A549 (cell line): Measurements from ENCODE around the gene EPN2. TPM values are rescaled to one million over a fixed set of nuclear protein-coding genes. Genes with fewer than 3 reads are reported as not detected.
A peak's percentile ranks its signal among the peaks of the same experiment; 100 is the strongest.

Experiments used
- ATAC-seq, 2 experiments: fragments of 200-7000 bp in 1 of 2; fragments of >200 bp in 1 of 2; cut with Nextera tagmentation in 1 of 2; cut with Tn5 transposase in 1 of 2; 3 replicates each; pipeline versions ENCODE4 v1.8.0 to v1.9.1; 2018 to 2020; ENCODE audit warnings: mild to moderate bottlenecking in 1 of 2, moderate library complexity in 1 of 2
- CTCF ChIA-PET: fragments of 300-600 bp; sonication (Branson Sonifier 250); formaldehyde crosslinking; extraction: SDS; loops from one replicate; lab custom pipeline; 2021; ENCODE audit warnings: antibody characterized with exemption, inconsistent platforms; lab: Yijun Ruan, JAX
- POLR2A ChIA-PET: fragments of 350-600 bp; formaldehyde crosslinking; extraction: SDS; loops from one replicate; lab custom pipeline; 2021; ENCODE audit warnings: antibody characterized with exemption, inconsistent platforms; lab: Yijun Ruan, JAX
- DNase-seq, 2 experiments: peaks; one replicate each; pipeline versions ENCODE4 v3.0.0 to v3.0.0-alpha.2; 2011 to 2016; ENCODE audit warnings: low read depth in 1 of 2, low spot score in 1 of 2
- FAIRE-seq: peaks from 2 replicates; lab custom pipeline; 2011; peaks lifted over from hg19 to GRCh38; lab: Jason Lieb, UNC
- H3K27ac ChIP-seq, 2 experiments: fragments of >200 bp; sonication (Bioruptor Twin); formaldehyde crosslinking; 3 replicates each; pipeline ENCODE4 v1.5.1; 2016 to 2017
- H3K4me1 ChIP-seq: fragments of >200 bp; sonication (Bioruptor Twin); formaldehyde crosslinking; 3 replicates; pipeline ENCODE4 v1.6.1; 2016
- H3K4me2 ChIP-seq: fragments of >200 bp; sonication (Bioruptor Twin); formaldehyde crosslinking; 3 replicates; pipeline ENCODE4 v1.6.1; 2016
- H3K4me3 ChIP-seq: fragments of >200 bp; sonication (Bioruptor Twin); formaldehyde crosslinking; 3 replicates; pipeline ENCODE4 v1.5.1; 2016
- H3K9me3 ChIP-seq: fragments of >200 bp; sonication (Bioruptor Twin); formaldehyde crosslinking; 3 replicates; pipeline ENCODE4 v1.6.1; 2016
- BHLHE40 ChIP-seq: IDR thresholded peaks from 2 replicates; pipeline ENCODE4 v1.6.1; 2012; ENCODE audit warnings: low read depth, low read length, inconsistent platforms
- CBX2 ChIP-seq: fragments of 200-600 bp; sonication (generic); IDR thresholded peaks from 2 replicates; pipeline ENCODE4 v1.6.1; 2016; ENCODE audit warnings: low read depth, mild to moderate bottlenecking, borderline replicate concordance
- EHF ChIP-seq: fragments of 250-450 bp; sonication (Bioruptor Pico); IDR thresholded peaks from 2 replicates; pipeline ENCODE4 v1.5.0; 2020; ENCODE audit warnings: mild to moderate bottlenecking
- EHMT2 ChIP-seq: fragments of 200-600 bp; sonication (generic); IDR thresholded peaks from 2 replicates; pipeline ENCODE4 v1.6.1; 2016; ENCODE audit warnings: antibody characterized with exemption, low read depth, mild to moderate bottlenecking, moderate library complexity
- FOSB ChIP-seq: fragments of 250-450 bp; sonication (Bioruptor Pico); IDR thresholded peaks from 2 replicates; pipeline ENCODE4 v1.5.0; 2020; ENCODE audit warnings: mild to moderate bottlenecking, moderate library complexity
- HDAC2 ChIP-seq: fragments of 200-600 bp; sonication (generic); IDR thresholded peaks from 2 replicates; pipeline ENCODE4 v1.6.1; 2016
- HES2 ChIP-seq: fragments of >200 bp; sonication (Bioruptor Twin); formaldehyde crosslinking; IDR thresholded peaks from 2 replicates; pipeline ENCODE4 v1.6.1; 2016
- HEYL ChIP-seq: fragments of 250-450 bp; sonication (Bioruptor Pico); IDR thresholded peaks from 2 replicates; pipeline ENCODE4 v1.8.0; 2021; ENCODE audit warnings: mild to moderate bottlenecking, moderate library complexity
- HOXB5 ChIP-seq: fragments of 250-450 bp; sonication (Bioruptor Pico); IDR thresholded peaks from 2 replicates; pipeline ENCODE4 v1.5.0; 2020; ENCODE audit warnings: mild to moderate bottlenecking, moderate library complexity
- JUN ChIP-seq, 2 experiments: fragments of >200 bp; sonication (Bioruptor Twin); formaldehyde crosslinking; IDR thresholded peaks; 2 replicates in 1 of 2; 3 replicates in 1 of 2; pipeline ENCODE4 v1.6.1; 2016 to 2017
- JUNB ChIP-seq: fragments of >200 bp; sonication (Bioruptor Twin); formaldehyde crosslinking; IDR thresholded peaks from 2 replicates; pipeline ENCODE4 v1.6.1; 2016
- KDM5A ChIP-seq: fragments of 200-600 bp; sonication (generic); IDR thresholded peaks from 2 replicates; pipeline ENCODE4 v1.6.1; 2016; ENCODE audit warnings: antibody characterized with exemption, mild to moderate bottlenecking
- MAFK ChIP-seq: fragments of 450-650 bp; IDR thresholded peaks from 2 replicates; pipeline ENCODE4 v1.6.1; 2014; ENCODE audit not compliant: partially characterized antibody
- MAZ ChIP-seq: fragments of 150-350 bp; IDR thresholded peaks from 2 replicates; pipeline ENCODE4 v1.6.1; 2014; ENCODE audit warnings: antibody characterized with exemption, low read depth, low read length, borderline replicate concordance
- MYC ChIP-seq: IDR thresholded peaks from 2 replicates; pipeline ENCODE4 v1.6.1; 2012; ENCODE audit warnings: mild to moderate bottlenecking, inconsistent platforms, low read length, improper control_type of control experiment, borderline replicate concordance
- NFE2L2 ChIP-seq: fragments of 150-350 bp; conservative IDR thresholded peaks from 2 replicates; pipeline ENCODE4 v1.6.1; 2014; ENCODE audit warnings: low read length
- PHF8 ChIP-seq: fragments of 200-600 bp; sonication (generic); IDR thresholded peaks from 2 replicates; pipeline ENCODE4 v1.6.1; 2016; ENCODE audit warnings: low read depth, mild to moderate bottlenecking, antibody characterized with exemption, moderate library complexity, borderline replicate concordance
- POLR2A ChIP-seq: IDR thresholded peaks from 2 replicates; pipeline ENCODE4 v1.6.1; 2012; ENCODE audit warnings: mild to moderate bottlenecking, low read length
- RAD21 ChIP-seq, 2 experiments: fragments of >200 bp in 1 of 2; sonication (Bioruptor Twin) in 1 of 2; formaldehyde crosslinking in 1 of 2; IDR thresholded peaks in 1 of 2; conservative IDR thresholded peaks in 1 of 2; 2 replicates in 1 of 2; 3 replicates in 1 of 2; pipeline ENCODE4 v1.6.1; 2012 to 2018; ENCODE audit warnings: inconsistent platforms in 1 of 2
- RCOR1 ChIP-seq: fragments of 150-350 bp; IDR thresholded peaks from 2 replicates; pipeline ENCODE4 v1.6.1; 2014; ENCODE audit warnings: antibody characterized with exemption, low read length, low read depth
- RNF2 ChIP-seq: fragments of 200-600 bp; sonication (generic); IDR thresholded peaks from 2 replicates; pipeline ENCODE4 v1.6.1; 2016; ENCODE audit warnings: low read depth, mild to moderate bottlenecking, antibody characterized with exemption, moderate library complexity, borderline replicate concordance
- SMC3 ChIP-seq: fragments of >200 bp; sonication (Bioruptor Twin); formaldehyde crosslinking; IDR thresholded peaks from 3 replicates; pipeline ENCODE4 v1.6.1; 2018; ENCODE audit warnings: inconsistent platforms
- SREBF2 ChIP-seq: fragments of 450-650 bp; IDR thresholded peaks from 2 replicates; pipeline ENCODE4 v1.6.1; 2014; ENCODE audit warnings: mild to moderate bottlenecking, moderate library complexity
- TFCP2L1 ChIP-seq: fragments of 250-450 bp; sonication (Bioruptor Pico); IDR thresholded peaks from 2 replicates; pipeline ENCODE4 v1.5.0; 2021; ENCODE audit warnings: mild to moderate bottlenecking
- ZC3H11A ChIP-seq: fragments of 450-650 bp; IDR thresholded peaks from 2 replicates; pipeline ENCODE4 v1.6.1; 2014; ENCODE audit warnings: antibody characterized with exemption, mild to moderate bottlenecking
- ZNF302 ChIP-seq: fragments of 250-450 bp; sonication (Bioruptor Pico); IDR thresholded peaks from 2 replicates; pipeline ENCODE4 v1.9.0; 2021; ENCODE audit warnings: inconsistent platforms, mild to moderate bottlenecking, moderate library complexity
- WGBS: methylation state at CpG from one replicate; pipeline ENCODE4 v1.1.6; 2017; ENCODE audit errors: missing lambda C conversion rate; 5-methylcytosine and 5-hydroxymethylcytosine counted together
- polyA plus RNA-seq, 4 experiments: library from polyadenylated mRNA; depleted of rRNA in 3 of 4; stranded (reverse); fragments of >200 nt; fragmentation: RNase III in 1 of 4; extraction: RNeasy Plus Mini Kit Qiagen cat#74134 plus additional on column Dnase treatment in 1 of 4; gene quantifications; 2 replicates in 3 of 4; 3 replicates in 1 of 4; pipeline ENCODE4 v1.2.3, GENCODE V29; 2011 to 2017

Gene EPN2
- polyA plus RNA-seq, 2 of the 4 experiments (the other 2 are of a cell fraction) = 32.1 to 33.8 TPM

GRCh38 chr17:19354748-19355147, 117.6 kb downstream of the EPN2 start:
- no peaks in the 10 kb centered on the region for H3K9me3 ChIP-seq
- H3K4me3 ChIP-seq = no peak overlapping the region
- WGBS = 77% methylated on average over 6 of the region's 6 CpGs
- ATAC-seq (no peak), FAIRE-seq (no peak), DNase-seq (no peak)
- peaks cover 12% of the 10 kb centered on the region for H3K4me1 ChIP-seq
- H3K27ac ChIP-seq = no peak overlapping the region; a peak in 1 of 6 replicates
- POLR2A ChIA-PET = interaction anchor here (0.7 to 1.5 kb wide), 5 partner anchors 8 to 93 kb away, joined by 3 to 7 read pairs (median 4); partner anchors contain the start of genes B9D1, MAPK7 and MFAP4
- H3K4me2 ChIP-seq = peak overlapping the region; percentile 25; the same call in 1 of the 3 replicates
- TF ChIP-seq MAZ (no peak), JUN (IDR thresholded peaks at IDR 0.05) (no peak), KDM5A (no peak), MAFK (no peak)
- TF ChIP-seq, all 56 proteins: peak for 0
- CTCF ChIA-PET = interaction anchor here (0.6 to 14.6 kb wide), 14 partner anchors 8 to 779 kb away, joined by 3 to 362 read pairs (median 4); partner anchors contain the start of gene B9D1

GRCh38 chr17:19357351-19357750, 120.2 kb downstream of the EPN2 start:
- Histone ChIP-seq H3K27ac (no peak overlapping the region), H3K4me3 (no peak overlapping the region)
- DNase-seq = no peak
- TF ChIP-seq ZC3H11A = no peak
- TF ChIP-seq SMC3 = no peak
- TF ChIP-seq, all 56 proteins: peak for 0
- POLR2A ChIA-PET = interaction anchor here (3.4 kb wide), 1 partner anchor 20 kb away, joined by 12 read pairs; the partner anchor contains the start of gene MAPK7
- ATAC-seq (no peak), FAIRE-seq (no peak)
- Histone ChIP-seq H3K4me2 (no peak overlapping the region), H3K4me1 (peaks cover 22% of the 10 kb centered on the region), H3K9me3 (no peaks in the 10 kb centered on the region)
- WGBS = 82% methylated on average over 7 of the region's 7 CpGs
- CTCF ChIA-PET = interaction anchor here (1.0 to 14.6 kb wide), 5 partner anchors 8 to 406 kb away, joined by 3 to 362 read pairs (median 3); no protein-coding TSS in a partner anchor

GRCh38 chr17:19357761-19358160, 120.6 kb downstream of the EPN2 start:
- Histone ChIP-seq H3K27ac (no peak overlapping the region), H3K4me2 (no peak overlapping the region), H3K9me3 (no peaks in the 10 kb centered on the region), H3K4me1 (peaks cover 22% of the 10 kb centered on the region), H3K4me3 (no peak overlapping the region)
- no peak for DNase-seq
- TF ChIP-seq NFE2L2 (no peak), HDAC2 (no peak), TFCP2L1 (no peak), HOXB5 (CRISPR knock-in tag) (no peak), JUNB (no peak), HES2 (no peak), PHF8 (no peak), BHLHE40 (no peak), ZNF302 (CRISPR knock-in tag) (no peak), SREBF2 (no peak), HEYL (CRISPR knock-in tag) (no peak), POLR2A (no peak), RNF2 (no peak), KDM5A (no peak)
- whole genome bisulfite sequencing = 85% methylated on average over 7 of the region's 7 CpGs
- ATAC-seq = no peak
- no peak for FAIRE-seq
- ChIA-PET CTCF (interaction anchor here (1.0 to 14.6 kb wide), 4 partner anchors 10 to 406 kb away, joined by 3 to 362 read pairs (median 4); no protein-coding TSS in a partner anchor), POLR2A (interaction anchor here (1.5 to 3.4 kb wide), 2 partner anchors 10 to 20 kb away, joined by 3 to 12 read pairs; partner anchors contain the start of gene MAPK7)

GRCh38 chr17:19359151-19359550, 122.0 kb downstream of the EPN2 start:
- no peak overlapping the region for H3K4me2 ChIP-seq
- TF ChIP-seq ZNF302 (CRISPR knock-in tag) (no peak), RAD21 (conservative IDR thresholded peaks at IDR 0.05 in 1 of 2, IDR thresholded peaks at IDR 0.05 in 1 of 2) (no peak), EHF (CRISPR knock-in tag) (no peak), MYC (no peak), MAZ (no peak), HDAC2 (no peak), PHF8 (no peak), CBX2 (no peak), EHMT2 (no peak), RCOR1 (no peak), HOXB5 (CRISPR knock-in tag) (no peak), FOSB (CRISPR knock-in tag) (no peak), SREBF2 (no peak)
- TF ChIP-seq, all 56 proteins: peak for 0
- no peak for FAIRE-seq
- ChIA-PET CTCF (interaction anchor here (0.6 to 14.6 kb wide), 4 partner anchors 9 to 386 kb away, joined by 3 to 362 read pairs (median 4); no protein-coding TSS in a partner anchor), POLR2A (interaction anchor here (1.5 to 3.4 kb wide), 2 partner anchors 12 to 19 kb away, joined by 3 to 12 read pairs; partner anchors contain the start of gene MAPK7)
- ATAC-seq = no peak
- H3K4me1 ChIP-seq = peaks cover 23% of the 10 kb centered on the region
- WGBS = 93% methylated on average over 7 of the region's 7 CpGs
- DNase-seq = no peak
- H3K4me3 ChIP-seq = no peak overlapping the region
- no peak overlapping the region for H3K27ac ChIP-seq
- no peaks in the 10 kb centered on the region for H3K9me3 ChIP-seq
